Cardiac fibroblast (primary cell): ENCODE measurements around the gene ABHD3.
"Not testable (repeated sequence)": the region's sequence is repeated elsewhere in the genome, so short reads cannot be mapped to it uniquely, and the experiment has no call there.

Experiments
- DNase-seq, 2 donors: peaks; one replicate each; pipeline versions ENCODE4 v3.0.0 to v3.0.0-alpha.2; 2010; ENCODE audit warnings: low read depth in 2 of 2
- H3K4me3 ChIP-seq, 2 donors: replicated peaks in 1 of 2; 1 replicate in 1 of 2; 2 replicates in 1 of 2; pipeline ENCODE4 v1.5.1; 2011; ENCODE audit warnings: low read depth in 2 of 2, low read length in 2 of 2, mild to moderate bottlenecking in 2 of 2, moderate library complexity in 1 of 2
- TF ChIP-seq, protein P1 (sequence below): IDR thresholded peaks from one replicate; pipeline ENCODE4 v1.5.1; 2011; ENCODE audit warnings: low read depth, mild to moderate bottlenecking, low read length, inconsistent platforms

Gene ABHD3

DNA sequence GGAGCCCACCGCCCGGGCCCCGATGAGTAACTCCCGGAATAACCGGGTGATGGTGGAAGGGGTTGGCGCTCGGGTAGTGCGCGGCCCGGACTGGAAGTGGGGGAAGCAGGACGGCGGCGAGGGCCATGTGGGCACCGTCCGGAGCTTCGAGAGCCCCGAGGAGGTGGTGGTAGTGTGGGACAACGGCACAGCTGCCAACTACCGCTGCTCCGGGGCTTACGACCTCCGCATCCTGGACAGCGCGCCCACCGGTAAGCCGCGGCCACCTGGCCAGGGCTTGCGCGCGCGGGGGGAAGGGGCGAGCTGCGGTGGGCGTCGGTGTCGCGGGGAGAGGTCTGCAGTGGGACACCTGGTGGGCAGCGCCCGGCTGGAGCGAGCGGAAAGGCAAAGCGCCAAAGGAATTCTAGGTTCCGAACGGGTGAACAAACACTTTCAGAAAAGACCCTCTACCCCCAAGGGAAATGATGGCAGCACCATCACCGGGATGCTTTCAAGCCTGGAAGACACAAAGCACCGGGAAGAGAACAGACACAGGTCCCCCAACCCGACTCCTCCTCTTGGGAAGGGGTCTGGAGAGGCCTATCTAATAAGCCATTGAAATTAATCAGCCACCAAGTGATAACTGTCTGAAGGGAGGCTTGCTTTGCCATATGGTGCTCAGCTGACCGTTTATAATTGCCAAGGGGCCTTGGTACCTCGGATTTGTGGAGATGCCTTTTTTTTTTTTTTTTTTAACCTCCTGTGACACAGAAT is 37.2 kb upstream of the ABHD3 start:
- DNase-seq: peak; percentile 21 to 23
- TF ChIP-seq, protein P1, sequence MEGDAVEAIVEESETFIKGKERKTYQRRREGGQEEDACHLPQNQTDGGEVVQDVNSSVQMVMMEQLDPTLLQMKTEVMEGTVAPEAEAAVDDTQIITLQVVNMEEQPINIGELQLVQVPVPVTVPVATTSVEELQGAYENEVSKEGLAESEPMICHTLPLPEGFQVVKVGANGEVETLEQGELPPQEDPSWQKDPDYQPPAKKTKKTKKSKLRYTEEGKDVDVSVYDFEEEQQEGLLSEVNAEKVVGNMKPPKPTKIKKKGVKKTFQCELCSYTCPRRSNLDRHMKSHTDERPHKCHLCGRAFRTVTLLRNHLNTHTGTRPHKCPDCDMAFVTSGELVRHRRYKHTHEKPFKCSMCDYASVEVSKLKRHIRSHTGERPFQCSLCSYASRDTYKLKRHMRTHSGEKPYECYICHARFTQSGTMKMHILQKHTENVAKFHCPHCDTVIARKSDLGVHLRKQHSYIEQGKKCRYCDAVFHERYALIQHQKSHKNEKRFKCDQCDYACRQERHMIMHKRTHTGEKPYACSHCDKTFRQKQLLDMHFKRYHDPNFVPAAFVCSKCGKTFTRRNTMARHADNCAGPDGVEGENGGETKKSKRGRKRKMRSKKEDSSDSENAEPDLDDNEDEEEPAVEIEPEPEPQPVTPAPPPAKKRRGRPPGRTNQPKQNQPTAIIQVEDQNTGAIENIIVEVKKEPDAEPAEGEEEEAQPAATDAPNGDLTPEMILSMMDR: no peak
- peak overlapping the region; percentile 87 to 92 for H3K4me3 ChIP-seq

DNA sequence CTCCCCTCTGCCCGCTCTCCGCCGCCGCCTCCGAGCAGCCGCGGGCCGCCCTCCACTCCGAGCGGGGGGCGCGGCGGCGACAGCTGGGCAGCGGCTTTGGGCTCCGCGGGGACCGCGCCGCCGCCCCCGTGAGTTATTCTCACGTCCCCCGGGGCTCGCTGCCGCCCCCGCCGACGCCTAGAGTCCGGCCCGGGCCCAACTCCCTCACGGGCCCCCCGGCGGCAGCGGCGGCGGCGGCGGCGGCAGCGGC is 36.7 kb upstream of the ABHD3 start:
- DNase-seq: no peak
- H3K4me3 ChIP-seq: peak overlapping the region; percentile 87 to 92
- TF ChIP-seq, protein P1: no peak

DNA sequence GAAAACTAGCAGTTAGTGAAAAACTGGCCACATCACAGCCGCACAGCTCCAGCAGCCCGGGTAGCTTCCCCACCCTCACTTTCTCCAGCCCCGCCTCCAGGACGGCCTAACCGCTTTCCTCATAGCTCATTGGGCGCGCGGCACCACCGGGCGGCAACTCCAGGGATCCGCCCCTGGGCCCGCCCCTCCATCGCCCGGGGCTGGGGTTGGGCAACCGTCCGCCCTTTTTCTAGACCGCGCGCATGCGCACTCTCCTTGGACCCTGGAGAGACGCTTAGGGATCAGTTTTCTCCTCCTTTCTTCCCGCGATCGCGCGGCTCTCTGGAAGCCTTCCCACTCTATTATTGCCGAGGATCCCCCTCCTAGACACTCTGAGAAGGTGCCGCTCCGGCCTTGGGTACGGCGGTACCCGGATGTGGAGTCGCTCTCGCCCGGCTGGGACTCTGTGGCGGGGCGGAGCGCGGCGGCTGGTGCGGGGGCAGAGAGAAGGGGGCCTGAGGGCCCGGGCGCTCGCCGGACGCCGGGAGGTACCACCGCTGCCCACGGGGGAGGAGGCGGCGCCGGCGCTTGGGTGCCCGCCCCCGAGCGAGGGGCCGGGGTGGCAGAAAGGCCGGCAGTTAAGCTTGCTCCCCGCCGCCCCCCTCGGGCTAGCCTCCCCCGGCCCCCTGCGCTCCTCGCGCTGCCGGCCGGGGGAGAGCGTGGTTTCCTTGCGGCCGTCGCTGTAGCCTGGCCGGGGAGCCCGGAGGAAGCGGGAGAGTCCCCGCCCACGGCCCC is 36.2 kb upstream of the ABHD3 start, which contains the start of gene MIB1:
MIB1 (plus strand) TSS at position 255 of the 774 bp plus-strand sequence. CDS start 792 bp downstream, outside the sequence.
- peak; percentile 97 to 98 for DNase-seq
- peak within 1 kb of the TSS; percentile 87 to 92 for H3K4me3 ChIP-seq
- TF ChIP-seq, protein P1: no peak

DNA sequence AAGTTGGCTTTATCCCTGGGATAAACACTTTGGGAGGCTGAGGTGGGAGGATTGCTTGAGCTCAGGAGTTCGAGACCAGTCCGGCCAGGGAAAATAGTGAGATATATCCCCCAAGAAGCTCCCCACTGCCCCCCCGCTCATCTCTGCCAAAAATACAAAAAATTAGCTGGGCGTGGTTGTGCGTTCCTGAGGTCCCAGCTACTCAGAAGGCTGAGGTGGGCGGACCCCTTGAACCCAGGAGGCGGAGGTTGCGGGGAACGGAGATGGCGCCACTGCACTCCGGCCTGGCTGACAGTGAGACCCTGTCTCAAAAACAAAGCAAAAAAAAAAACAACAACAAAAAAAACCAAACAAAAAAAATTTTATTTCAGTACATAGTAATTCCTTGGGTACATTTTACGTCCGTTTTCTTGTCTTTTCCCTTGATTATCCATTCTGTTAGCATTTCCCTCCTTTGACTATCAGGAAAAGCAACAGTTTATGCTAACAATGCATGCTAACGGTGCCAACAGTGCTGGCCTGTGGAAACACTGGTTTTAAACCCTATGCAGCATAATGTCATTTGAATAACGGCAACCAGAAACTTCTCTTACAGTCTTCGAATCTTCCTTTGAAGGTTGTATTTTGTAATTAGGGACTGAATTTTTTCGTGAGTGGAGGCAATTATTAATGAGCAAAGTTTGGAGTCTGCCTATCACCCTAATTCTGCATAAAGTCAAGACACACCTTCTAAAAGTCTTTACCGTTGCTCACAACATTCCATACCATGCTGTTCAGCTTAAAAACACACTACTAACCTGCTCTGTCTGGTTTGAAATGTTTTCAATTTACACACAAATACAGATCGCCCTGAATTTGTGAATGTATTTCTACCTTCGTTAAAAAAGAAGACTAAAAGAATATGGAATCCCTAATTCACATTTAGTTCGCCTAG is 35.3 kb upstream of the ABHD3 start:
- TF ChIP-seq, protein P1: no peak
- peak in 1 of 2 donors; percentile 21 for DNase-seq
- peak overlapping the region in 1 of 2 donors; percentile 87 for H3K4me3 ChIP-seq

DNA sequence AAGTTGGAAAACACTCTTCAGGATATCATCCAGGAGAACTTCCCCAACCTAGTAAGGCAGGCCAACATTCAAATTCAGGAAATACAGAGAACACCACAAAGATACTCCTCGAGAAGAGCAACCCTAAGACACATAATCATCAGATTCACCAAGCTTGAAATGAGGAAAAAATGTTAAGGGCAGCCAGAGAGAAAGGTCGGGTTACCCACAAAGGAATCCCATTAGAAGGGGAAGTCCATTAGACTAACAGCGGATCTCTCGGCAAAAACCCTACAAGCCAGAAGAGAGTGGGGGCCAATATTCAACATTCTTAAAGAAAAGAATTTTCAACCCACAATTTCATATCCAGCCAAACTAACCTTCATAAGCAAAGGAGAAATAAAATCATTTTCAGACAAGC is 32.4 kb upstream of the ABHD3 start:
- DNase-seq: not testable (repeated sequence)

DNA sequence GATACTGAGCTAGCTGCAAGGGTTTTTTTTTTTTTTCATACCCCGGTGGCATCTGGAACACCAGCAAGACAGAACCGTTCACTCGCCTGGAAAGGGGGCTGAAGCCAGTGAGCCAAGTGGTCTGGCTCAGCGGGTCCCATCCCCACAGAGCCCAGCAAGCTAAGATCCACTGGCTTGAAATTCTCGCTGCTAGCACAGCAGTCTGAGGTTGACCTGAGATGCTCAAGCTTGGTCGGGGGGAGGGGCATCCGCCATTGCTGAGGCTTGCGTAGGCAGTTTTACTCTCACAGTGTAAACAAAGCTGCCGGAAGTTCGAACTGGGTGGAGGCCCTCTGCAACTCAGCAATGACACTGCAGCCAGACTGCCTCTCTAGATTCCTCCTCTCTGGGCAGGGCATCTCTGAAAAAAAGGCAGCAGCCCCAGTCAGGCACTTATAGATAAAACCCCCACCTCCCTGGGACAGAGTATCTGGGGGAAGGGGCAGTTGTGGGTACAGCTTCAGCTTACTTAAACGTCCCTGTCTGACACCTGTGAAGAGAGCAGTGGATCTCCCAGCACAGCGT is 31.0 kb upstream of the ABHD3 start:
- no peak overlapping the region for H3K4me3 ChIP-seq
- DNase-seq: peak; percentile 58 to 68
- TF ChIP-seq, protein P1: no peak

More for the DNA sequence above, 32.4 kb upstream of the ABHD3 start:
- H3K4me3 ChIP-seq: not testable (repeated sequence)
